Skeletal muscle cell (primary cell): ENCODE results near the gene MAP3K5.
"Not testable (repeated sequence)": the region's sequence is repeated elsewhere in the genome, so short reads cannot be mapped to it uniquely, and the experiment has no call there.

Experiments
- DNase-seq: peaks from one replicate; pipeline ENCODE4 v3.0.0-alpha.2; 2010; ENCODE audit warnings: low read depth
- H3K4me3 ChIP-seq: 2 replicates; pipeline ENCODE4 v1.5.1; 2011; ENCODE audit warnings: low read depth, mild to moderate bottlenecking, control low read depth, low read length, moderate library complexity

The MAP3K5 gene

DNA sequence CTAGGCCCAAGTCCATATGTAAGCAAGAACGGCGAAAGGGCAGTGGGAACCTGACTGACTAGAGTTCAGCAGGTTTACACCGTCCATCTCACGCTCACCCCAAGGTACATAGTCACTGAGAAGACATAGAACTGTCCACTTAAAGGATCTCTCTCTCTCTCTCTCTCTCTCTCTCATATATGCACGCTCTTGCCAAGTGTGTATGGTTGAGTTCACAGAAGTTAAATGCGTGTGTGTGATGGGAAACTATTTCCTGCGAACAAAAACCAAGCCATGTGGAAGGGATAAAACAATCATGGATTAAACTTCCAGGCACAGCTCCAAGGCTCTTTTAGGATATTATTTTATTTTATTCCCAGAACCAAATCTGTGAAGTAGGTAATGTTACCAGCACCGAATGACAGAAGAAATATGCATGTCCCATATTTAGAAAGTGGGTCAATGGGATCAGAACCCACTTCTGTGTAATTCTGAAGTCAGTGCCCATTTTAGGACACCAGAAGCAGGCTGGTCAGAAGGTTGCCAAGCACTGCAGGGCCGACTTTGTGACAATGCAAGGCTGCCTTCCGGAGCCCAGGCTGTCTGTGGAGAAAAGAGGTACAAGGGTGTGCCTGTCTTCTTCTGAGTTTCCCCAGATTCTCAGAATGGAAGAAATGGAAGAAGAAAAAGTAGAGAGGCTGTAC is 192.8 kb downstream of the MAP3K5 start:
- DNase-seq: no peak
- H3K4me3 ChIP-seq: no peak overlapping the region

DNA sequence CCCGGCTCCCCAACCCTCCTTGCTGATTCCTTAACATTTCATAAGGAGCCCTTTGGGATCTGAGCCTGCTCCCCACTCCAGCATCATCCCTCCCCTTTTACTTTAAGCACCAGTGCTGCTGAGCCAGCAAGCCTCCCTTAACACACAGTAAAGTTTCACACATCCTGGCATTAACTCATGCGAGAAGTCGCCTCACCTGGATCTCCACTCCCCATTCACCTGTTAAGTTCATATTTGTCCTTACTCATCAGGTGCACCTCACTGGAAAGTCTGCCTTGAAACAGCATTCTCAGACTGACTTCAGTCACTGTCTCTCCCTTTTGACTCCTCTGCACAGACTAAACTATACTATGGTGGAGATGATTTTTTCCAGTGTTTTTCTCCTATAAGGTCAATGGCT is 194.2 kb downstream of the MAP3K5 start:
- no peak for DNase-seq
- no peak overlapping the region for H3K4me3 ChIP-seq

DNA sequence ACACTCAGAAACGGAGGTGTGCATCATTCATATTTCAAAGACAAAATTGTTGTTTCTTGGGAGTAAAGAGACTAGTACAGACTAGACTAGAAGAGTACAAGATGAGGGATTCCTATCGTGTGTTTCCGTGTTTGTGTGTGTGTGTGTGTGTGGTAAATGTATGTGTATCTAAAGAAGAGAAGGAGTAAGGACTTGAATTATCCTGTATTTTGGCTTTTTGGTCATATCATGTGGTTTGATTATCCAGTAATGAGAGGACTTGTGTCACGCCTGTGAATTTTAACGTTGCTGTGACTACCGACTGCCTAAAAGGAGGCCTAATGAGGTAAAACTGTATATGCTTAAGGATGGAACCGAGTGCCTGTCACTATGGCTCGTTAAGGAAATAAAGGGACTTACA is 197.6 kb downstream of the MAP3K5 start:
- no peak for DNase-seq
- no peak overlapping the region for H3K4me3 ChIP-seq

DNA sequence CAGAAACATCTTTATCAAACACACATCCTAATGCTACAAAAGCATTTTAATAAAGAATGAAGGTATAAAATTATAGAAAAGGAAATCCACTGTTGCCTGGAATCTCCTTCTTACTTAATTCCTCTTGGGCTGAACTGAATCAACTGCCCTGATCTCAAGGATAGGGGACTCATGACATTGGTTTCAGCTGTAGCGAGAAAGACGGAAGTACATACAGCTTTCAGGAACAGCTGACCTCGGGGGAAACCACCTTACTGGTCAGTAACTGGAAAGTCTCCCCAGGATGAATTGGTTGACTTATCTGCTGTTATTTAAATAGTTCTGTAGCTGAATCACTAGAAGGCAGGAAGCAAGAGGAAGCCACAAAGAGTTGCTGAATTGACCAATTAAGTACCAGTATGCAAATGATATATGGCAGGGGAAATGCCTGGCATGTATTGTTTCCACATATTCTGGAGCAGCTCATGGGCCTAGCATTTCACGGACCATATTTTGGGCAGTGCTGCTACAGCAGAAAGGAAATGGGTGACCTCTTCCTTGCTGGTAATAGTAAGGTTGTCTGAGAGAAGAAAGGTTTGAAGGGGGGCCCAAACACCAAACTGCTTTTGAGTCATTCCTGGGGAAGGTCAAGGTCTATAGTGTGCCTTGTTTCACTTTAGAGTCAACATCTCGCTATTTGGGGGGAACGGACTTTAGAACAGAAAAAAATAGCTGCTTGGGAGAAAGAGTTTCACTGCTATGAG is 198.4 kb downstream of the MAP3K5 start:
- peak; percentile 93 for DNase-seq

DNA sequence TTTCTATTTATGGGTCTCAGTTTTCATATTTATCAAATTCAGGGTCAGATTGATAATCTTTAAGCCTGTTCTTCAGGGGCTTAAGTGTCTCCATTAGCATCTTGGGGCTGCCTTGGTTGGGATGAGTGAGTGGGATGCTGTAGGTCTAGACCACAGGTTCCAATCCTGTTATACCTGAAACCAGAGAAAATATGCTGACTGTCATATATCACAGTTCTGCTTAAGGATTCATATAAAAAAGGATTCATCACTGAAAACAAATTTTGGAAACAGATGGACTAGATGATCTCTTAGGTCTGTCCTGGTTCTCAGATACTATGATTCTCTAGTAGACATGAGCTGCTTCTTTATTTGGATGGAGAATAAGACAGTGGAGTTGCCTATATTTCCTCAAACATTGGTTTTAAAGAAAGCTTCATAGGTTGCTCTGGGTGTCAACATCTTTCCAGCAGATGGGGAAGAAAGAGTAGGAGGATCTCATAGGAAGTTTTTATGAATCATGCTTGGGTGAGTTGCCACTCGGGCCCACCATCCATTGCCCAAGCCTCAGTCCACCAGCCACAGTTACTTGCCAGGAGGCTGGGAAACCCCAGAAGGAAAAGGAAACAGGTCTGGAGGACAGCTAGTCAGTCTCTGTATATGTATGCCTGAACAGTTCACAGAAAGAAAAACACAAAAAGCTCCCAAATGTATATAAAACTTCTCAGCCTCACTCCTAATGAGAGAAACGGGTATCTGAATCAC is 199.2 kb downstream of the MAP3K5 start:
- peak; percentile 56 for DNase-seq

More for the DNA sequence above, 198.4 kb downstream of the MAP3K5 start:
- no peak overlapping the region for H3K4me3 ChIP-seq

DNA sequence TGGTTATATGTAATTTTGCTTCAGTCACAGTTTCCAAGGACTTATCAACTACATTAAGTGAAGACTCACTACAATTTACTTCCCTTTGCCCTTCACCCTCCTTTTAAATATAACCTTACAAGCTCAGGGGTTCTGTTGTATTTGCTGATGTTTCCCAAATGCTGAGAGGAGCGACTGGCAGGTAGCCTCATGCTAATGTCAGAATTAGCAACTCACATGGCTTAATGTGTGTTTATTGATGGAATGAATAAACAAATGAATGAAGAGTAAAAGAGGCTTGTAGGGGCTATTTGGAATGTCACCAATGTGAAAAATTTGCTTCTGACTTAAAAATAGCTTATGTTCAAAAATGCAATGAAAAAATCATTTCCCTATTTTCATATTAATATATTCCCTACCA is 200.7 kb downstream of the MAP3K5 start:
- no peak for DNase-seq
- H3K4me3 ChIP-seq: no peak overlapping the region

More for the DNA sequence above, 199.2 kb downstream of the MAP3K5 start:
- H3K4me3 ChIP-seq: no peak overlapping the region

DNA sequence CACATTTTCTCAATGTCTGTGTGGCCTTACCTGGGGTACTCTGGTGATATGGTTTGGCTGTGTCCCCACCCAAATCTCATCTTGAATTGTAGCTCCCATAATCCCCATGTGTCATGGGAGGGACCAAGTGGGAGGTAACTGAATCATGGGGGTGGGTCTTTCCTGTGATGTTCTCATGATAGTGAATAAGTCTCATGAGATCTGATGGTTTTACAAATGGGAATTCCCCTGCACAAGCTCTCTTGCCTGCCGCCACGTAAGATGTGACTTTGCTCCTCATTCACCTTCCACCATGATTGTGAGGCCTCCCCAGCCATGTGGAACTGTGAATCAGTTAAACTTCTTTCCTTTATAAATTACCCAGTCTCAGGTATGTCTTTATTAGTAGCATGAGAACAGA is 201.4 kb downstream of the MAP3K5 start:
- not testable (repeated sequence) for DNase-seq, H3K4me3 ChIP-seq

DNA sequence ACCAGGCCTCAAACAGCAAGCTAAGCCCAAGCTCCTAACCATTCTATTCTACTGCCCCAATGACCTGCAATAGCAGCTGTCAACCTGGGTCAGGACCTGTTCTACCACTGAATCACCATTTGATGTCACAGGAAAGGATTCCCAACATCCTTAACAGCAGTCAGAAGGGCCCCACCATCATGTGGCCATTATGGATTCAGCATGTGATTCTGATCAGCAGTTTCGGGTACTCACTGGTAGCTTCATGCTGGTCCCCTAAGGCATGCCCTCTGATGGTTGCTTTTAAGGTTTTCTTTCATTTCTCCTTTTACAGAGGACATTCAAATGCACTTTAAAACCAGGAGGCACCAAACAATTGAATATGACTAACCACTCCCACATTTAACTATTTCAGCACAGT is 204.8 kb downstream of the MAP3K5 start:
- H3K4me3 ChIP-seq: no peak overlapping the region
- no peak for DNase-seq

DNA sequence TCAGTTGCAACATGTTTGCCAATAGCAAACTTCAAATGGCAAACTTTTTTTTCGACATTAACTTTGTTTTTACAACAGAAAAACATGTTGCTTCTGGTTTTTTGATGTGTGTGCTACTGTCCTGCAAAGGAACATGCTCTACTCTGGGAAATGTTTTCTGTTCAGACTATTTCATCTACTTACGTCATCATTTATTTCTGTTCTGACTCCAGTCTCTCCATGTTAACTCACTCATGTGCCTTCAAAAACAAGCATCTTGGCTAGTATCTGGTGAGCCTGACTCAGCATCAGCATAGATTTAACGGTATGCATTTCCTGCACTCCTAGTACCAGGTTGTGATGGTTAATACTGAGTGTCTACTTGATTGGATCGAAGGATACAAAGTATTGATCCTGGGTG is 206.0 kb downstream of the MAP3K5 start:
- peak; percentile 94 for DNase-seq
- no peak overlapping the region for H3K4me3 ChIP-seq

DNA sequence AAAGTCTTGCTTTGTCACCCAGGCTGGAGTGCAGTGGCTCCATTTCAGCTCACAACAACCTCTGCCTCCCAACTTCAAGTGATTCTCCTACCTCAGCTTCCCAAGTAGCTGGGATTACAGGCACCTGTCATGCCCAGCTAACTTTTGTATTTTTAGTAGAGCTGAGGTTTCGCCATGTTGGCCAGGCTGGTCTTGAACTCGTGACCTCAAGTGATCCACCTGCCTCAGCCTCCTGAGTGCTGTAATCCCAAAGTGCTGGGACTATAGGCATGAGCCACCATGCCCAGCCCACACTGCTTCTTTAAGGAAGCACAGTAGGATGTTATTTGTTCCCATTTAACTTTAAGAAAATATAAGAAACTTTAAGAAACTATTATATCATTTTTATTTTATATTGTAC is 206.8 kb downstream of the MAP3K5 start:
- DNase-seq, H3K4me3 ChIP-seq: not testable (repeated sequence)

DNA sequence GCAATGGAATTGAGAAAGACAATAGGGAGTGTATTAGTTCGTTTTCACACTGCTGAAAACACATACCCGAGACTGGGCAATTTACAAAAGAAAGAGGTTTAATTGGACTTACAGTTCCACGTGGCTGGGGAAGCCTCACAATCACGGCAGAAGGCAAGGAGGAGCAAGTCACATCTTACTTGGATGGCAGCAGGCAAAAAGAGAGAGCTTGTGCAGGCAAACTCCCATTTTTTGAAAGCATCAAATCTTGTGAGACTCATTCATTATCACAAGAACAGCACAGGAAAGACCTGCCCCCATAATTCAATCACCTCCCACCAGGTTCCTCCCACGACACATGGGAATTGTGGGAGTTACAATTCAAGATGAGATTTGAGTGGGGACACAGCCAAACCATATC is 208.0 kb downstream of the MAP3K5 start:
- not testable (repeated sequence) for H3K4me3 ChIP-seq, DNase-seq

DNA sequence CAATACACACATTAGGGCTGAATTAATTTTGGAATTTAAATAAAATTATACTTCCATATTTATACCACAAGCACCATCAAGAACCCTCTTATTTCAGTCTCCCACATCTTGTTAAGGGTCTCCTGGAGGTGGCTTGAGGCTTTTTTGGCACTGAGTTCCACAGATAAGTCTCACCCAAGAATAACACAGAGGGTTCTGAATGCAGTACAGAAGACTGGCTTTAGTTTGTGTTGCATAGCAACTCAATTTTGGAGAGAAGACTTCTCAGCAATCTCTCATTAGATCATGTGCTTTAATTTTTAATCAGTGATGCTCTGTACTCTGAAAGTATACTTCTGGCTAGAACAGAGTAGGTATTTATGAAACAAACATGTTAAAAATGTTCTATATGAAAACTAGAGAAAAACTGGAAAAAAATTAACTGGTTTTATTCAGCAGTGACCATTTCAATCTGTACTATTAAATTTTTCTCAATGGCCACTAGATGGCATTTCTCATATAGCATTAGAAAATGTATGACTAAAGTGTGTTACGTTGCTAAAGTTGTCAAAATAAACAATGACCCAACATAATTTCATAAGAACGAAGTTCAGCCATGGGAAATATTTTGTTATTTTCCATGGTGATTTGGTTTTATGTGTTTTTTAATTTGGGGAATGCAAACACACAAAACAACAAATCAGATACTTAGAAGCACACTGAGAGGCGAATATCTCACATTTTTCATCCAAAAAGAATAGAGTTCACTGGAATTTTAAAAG is 209.4 kb downstream of the MAP3K5 start:
- peak; percentile 52 for DNase-seq

DNA sequence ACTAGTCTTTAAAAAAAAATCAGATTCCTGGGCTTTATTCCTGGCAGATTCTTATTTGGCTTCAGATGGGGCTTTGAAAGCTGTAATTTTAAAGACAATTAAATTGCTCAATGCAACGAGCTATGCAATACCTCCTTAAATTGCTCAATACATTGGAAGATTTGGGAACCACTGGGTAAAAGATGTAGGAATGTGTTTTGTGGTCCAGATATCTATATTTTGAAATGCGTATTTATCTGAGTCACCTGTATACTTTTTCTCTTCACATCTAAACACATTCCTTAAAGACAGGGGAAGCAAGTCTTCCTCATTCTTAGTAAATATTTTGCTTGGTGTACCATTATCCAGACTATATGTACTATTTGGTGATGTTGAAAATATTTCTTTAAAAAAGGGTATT is 212.5 kb downstream of the MAP3K5 start:
- DNase-seq: no peak
- H3K4me3 ChIP-seq: no peak overlapping the region

More for the DNA sequence above, 209.4 kb downstream of the MAP3K5 start:
- H3K4me3 ChIP-seq: no peak overlapping the region

DNA sequence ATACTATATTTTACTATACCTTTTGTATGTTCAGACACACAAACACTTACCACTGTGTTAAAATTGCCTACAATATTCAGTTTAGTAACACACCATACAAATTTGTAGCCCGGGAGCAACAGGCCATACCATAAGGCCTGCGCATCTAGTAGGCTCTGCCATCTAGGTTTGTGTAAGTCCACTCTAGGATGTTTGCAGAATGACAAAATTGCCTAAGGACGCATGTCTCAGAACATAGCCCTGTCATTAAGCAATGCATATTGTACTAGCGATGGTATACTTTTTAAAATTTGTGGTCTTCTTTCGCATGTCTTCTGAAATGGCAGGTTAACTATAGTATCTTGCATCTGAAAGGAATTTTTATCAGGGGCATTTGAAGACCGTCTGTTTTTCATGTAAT is 215.5 kb downstream of the MAP3K5 start:
- DNase-seq: no peak
- H3K4me3 ChIP-seq: no peak overlapping the region

DNA sequence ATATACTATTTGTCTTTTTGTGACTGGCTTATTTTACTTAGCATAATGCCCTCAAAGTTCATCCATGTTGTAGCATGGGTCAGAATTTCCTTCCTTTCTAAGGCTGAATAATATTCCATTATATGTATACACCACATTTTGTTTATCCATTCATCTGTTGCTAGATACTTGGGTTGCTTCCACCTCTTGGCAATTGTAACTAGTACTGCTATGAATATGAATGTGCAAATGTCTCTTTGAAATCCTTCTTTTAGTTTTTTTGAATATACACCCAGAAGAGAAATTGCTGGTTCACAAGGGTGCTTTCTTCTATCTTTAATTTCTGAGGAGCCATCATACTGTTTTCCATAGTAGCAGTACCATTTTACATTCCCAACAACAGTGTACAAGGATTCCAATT is 220.8 kb downstream of the MAP3K5 start:
- no peak for DNase-seq
- H3K4me3 ChIP-seq: no peak overlapping the region

DNA sequence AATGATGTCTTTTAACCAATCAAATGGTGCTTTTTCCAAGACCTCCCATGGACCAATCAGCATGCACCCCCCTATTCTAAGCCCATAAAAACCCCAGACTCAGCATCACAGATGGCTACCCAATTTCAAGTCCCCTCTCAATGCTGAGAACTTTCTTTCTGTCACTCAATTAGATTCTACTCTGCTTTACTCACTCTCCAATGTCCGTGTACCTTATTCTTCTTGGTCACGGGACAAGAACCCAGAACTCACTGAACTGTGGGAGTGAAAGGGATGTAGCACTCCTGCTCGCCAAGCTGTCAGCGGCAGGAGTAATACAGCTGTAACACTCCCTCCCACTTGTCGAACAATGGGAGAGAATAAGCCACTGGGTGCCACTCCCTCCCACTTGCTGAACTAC is 221.2 kb downstream of the MAP3K5 start:
- DNase-seq: no peak
- H3K4me3 ChIP-seq: no peak overlapping the region

DNA sequence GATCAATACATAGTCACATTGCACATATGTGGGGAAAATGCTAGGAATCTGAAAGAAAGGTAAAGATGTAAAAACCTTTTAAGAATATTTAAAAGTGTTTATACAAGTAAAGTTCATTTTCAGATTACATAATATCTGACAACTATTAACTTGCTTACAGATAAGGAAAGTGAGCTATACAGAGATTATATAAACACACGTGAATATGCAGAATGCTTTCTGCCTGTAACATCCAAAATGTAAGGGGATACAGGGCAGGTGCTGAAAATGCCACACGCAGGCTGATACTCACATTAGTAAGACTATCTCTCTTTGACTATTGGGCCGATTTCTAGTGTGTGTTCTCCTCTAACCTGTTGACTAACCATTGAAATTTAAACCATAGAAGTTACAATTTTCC is 224.1 kb downstream of the MAP3K5 start:
- no peak for DNase-seq
- H3K4me3 ChIP-seq: no peak overlapping the region

DNA sequence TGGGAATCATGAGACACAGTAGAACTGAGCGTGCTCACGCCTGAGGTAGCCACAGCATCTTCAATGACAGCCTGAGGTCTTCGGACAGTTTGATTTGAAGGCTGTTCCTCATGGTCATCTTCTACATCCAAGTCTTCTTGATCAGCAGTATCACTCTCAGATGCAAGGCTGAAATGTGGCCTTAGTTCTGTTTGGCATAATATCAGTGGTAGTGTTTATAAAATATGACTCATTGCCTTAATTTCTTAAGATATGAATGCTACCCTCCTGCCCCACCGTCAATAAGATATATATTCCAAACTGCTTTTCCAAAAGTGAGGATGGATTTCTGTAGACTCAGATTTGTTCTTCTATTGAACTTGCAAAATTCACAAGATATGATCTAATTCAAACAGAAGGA is 224.6 kb downstream of the MAP3K5 start:
- H3K4me3 ChIP-seq: no peak overlapping the region
- no peak for DNase-seq

DNA sequence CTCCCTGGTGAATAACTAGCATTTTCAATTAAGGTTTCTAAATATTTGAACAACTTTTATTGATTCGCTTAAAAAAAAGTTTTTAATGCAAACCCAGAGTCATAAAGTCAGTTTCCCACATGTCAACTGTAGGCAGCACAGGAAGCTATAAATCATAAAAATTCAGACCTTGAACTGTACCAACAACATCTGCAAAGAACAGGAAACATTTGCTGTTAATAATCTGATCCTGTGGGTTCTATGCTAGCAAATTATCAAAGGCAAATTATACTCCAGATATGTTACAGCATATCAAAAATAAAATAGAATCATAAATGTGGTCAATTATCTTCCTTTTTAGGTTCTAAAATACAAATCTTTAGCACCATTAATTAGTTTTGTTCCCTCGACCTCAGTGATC is 225.4 kb downstream of the MAP3K5 start:
- no peak for DNase-seq
- H3K4me3 ChIP-seq: no peak overlapping the region

DNA sequence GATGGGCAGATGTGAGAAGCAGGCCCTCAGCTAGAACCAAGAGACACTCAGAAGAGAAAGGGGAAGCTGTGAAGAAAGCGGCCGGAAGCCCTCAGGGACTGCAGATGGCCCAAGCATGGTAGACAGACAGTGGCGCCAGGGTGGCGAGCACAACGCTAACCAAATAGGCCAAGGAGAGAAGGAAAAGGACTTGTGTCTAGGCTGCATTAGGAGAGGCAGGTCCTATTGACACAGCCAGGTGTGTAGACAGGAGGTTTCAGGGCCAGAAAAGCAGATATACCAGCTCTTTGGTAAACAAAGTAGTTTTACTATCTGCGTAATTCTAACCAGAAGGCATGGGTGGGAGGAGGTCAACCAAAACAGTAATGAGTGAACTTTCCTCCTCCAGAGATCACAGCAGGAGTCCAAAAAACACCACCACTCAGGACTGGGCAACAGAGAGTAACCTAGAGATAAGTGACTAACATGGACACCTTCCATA is 226.2 kb downstream of the MAP3K5 start:
- no peak for DNase-seq

More for the DNA sequence above, 226.2 kb downstream of the MAP3K5 start:
- no peak overlapping the region for H3K4me3 ChIP-seq
